K562 (cell line): Measurements from ENCODE around the gene JMJD1C. TPM values are rescaled to one million over a fixed set of nuclear protein-coding genes. Genes with fewer than 3 reads are reported as not detected.

Source experiments
- ATAC-seq: fragments of 200-7000 bp; cut with Tn5 transposase; 3 replicates; pipeline ENCODE4 v1.9.1; 2020; ENCODE audit warnings: moderate library complexity
- BruUV-seq: library from RNA; stranded (reverse); fragments of 400-500 nt; replicated peaks from 2 replicates; lab custom pipeline; 2021; lab: Mats Ljungman, UMichigan
- CTCF ChIA-PET: fragments of 300-600 bp; formaldehyde crosslinking; extraction: SDS; loops from one replicate; lab custom pipeline; 2021; ENCODE audit warnings: low intra/inter-chr PET ratio; lab: Yijun Ruan, JAX
- POLR2A ChIA-PET: fragments of 300-600, 350-650 bp; sonication (Branson Sonifier 250); formaldehyde crosslinking; extraction: SDS; loops from one replicate; lab custom pipeline; 2021; ENCODE audit warnings: antibody characterized with exemption, inconsistent platforms; lab: Yijun Ruan, JAX
- DNase-seq, 4 experiments: peaks; one replicate each; pipeline versions ENCODE4 v3.0.0 to v3.0.0-alpha.2; 2011 to 2018; ENCODE audit warnings: low spot score in 3 of 4, mixed read lengths in 3 of 4; ENCODE audit errors: extremely low read depth in 1 of 4
- FAIRE-seq: peaks from 2 replicates; lab custom pipeline; 2011; peaks lifted over from hg19 to GRCh38; lab: Jason Lieb, UNC
- H2AFZ ChIP-seq: 2 replicates; pipeline ENCODE4 v1.6.0; 2011; ENCODE audit warnings: low read depth, low read length, control low read depth, inconsistent platforms
- H3K27ac ChIP-seq: fragments of 200-600 bp; 3 replicates; pipeline ENCODE4 v1.8.0; 2011; ENCODE audit warnings: low read depth, mild to moderate bottlenecking, control low read depth, inconsistent platforms, low read length, moderate library complexity, mixed read lengths; ENCODE audit errors: extremely low read depth
- H3K27me3 ChIP-seq, 2 experiments: fragments of 300-600 bp in 1 of 2; 2 replicates in 1 of 2; 3 replicates in 1 of 2; pipeline versions ENCODE4 v1.6.0 to v1.8.0; 2011; ENCODE audit warnings: inconsistent platforms in 2 of 2, low read length in 2 of 2, mild to moderate bottlenecking in 1 of 2, mixed read lengths in 1 of 2, moderate library complexity in 1 of 2; ENCODE audit not compliant: control insufficient read depth in 2 of 2, insufficient read depth in 2 of 2
- H3K36me3 ChIP-seq: fragments of 300-600 bp; 3 replicates; pipeline ENCODE4 v1.8.0; 2011; ENCODE audit warnings: mild to moderate bottlenecking, low read length, inconsistent platforms; ENCODE audit not compliant: control insufficient read depth, insufficient read depth
- H3K4me1 ChIP-seq, 2 experiments: fragments of 200-600 bp in 1 of 2; replicated peaks in 1 of 2; 2 replicates in 1 of 2; 3 replicates in 1 of 2; pipeline versions ENCODE4 v1.5.1 to v1.8.0; 2011; ENCODE audit warnings: inconsistent platforms in 2 of 2, low read length in 2 of 2, mild to moderate bottlenecking in 1 of 2, mixed read lengths in 1 of 2, moderate library complexity in 1 of 2; ENCODE audit not compliant: control insufficient read depth in 2 of 2, insufficient read depth in 2 of 2
- H3K4me2 ChIP-seq: 2 replicates; pipeline ENCODE4 v1.6.1; 2011; ENCODE audit warnings: low read length, control low read depth, inconsistent platforms, mixed read lengths; ENCODE audit not compliant: insufficient read depth
- H3K4me3 ChIP-seq: fragments of 200-600 bp; sonication (generic), shearing (Covaris generic); 2 replicates; pipeline ENCODE4 v1.5.1; 2016; ENCODE audit warnings: control low read depth, inconsistent platforms
- H3K79me2 ChIP-seq: fragments of 200-600 bp; 3 replicates; pipeline ENCODE4 v1.8.0; 2011; ENCODE audit warnings: low read length, inconsistent platforms; ENCODE audit not compliant: control insufficient read depth, insufficient read depth
- H3K9ac ChIP-seq, 2 experiments: 2 replicates each; pipeline versions ENCODE4 v1.6.0 to v1.6.1; 2011; ENCODE audit warnings: low read depth in 2 of 2, low read length in 2 of 2, control low read depth in 1 of 2, inconsistent platforms in 1 of 2, mild to moderate bottlenecking in 1 of 2, mixed read lengths in 1 of 2; ENCODE audit not compliant: insufficient read depth in 1 of 2
- H3K9me1 ChIP-seq: one replicate; pipeline ENCODE4 v1.6.0; 2011; ENCODE audit warnings: inconsistent platforms, mild to moderate bottlenecking, low read length, moderate library complexity; ENCODE audit not compliant: control insufficient read depth, insufficient read depth
- H3K9me3 ChIP-seq: replicated peaks from 2 replicates; pipeline ENCODE4 v1.5.1; 2011; ENCODE audit warnings: low read depth, low read length, inconsistent platforms; ENCODE audit not compliant: control insufficient read depth, insufficient read depth
- H4K20me1 ChIP-seq: replicated peaks from 2 replicates; pipeline ENCODE4 v1.6.1; 2011; ENCODE audit warnings: low read length, inconsistent platforms, mixed read lengths; ENCODE audit not compliant: control insufficient read depth, insufficient read depth
- ARHGAP35 ChIP-seq: fragments of 450-650 bp; IDR thresholded peaks from 2 replicates; pipeline ENCODE4 v1.6.1; 2018; ENCODE audit not compliant: partially characterized antibody
- FIP1L1 ChIP-seq: fragments of 200-400 bp; formaldehyde crosslinking; IDR thresholded peaks from 2 replicates; pipeline ENCODE4 v1.6.1; 2018; ENCODE audit warnings: mild to moderate bottlenecking, low read depth, low read length; ENCODE audit not compliant: poor library complexity, severe bottlenecking
- RCOR1 ChIP-seq, 2 experiments: IDR thresholded peaks; 2 replicates each; pipeline ENCODE4 v1.6.1; 2012; ENCODE audit warnings: low read depth in 2 of 2, low read length in 2 of 2, borderline replicate concordance in 1 of 2, improper control_type of control experiment in 1 of 2
- SFPQ ChIP-seq: fragments of 200-400 bp; formaldehyde crosslinking; IDR thresholded peaks from 2 replicates; pipeline ENCODE4 v1.6.1; 2017; ENCODE audit warnings: mild to moderate bottlenecking, low read depth, low read length, moderate library complexity
- ZNF318 ChIP-seq, 2 experiments: fragments of 450-650 bp; IDR thresholded peaks; 2 replicates each; pipeline ENCODE4 v1.6.1; 2016; ENCODE audit warnings: mild to moderate bottlenecking in 2 of 2, borderline replicate concordance in 1 of 2, low read depth in 1 of 2, moderate library complexity in 1 of 2
- WGBS: fragments of 100-300 bp; shearing (Covaris generic); methylation state at CpG from one replicate; pipeline ENCODE4 v1.1.6; 2016; ENCODE audit warnings: low coverage, mixed read lengths; ENCODE audit not compliant: insufficient coverage; ENCODE audit errors: missing lambda C conversion rate; 5-methylcytosine and 5-hydroxymethylcytosine counted together
- in situ Hi-C: fragments of 300-500 bp; cut with MboI; formaldehyde crosslinking; loops from 4 replicates; pipeline ENCODE4 v1.15.0; 2018; ENCODE audit warnings: inconsistent platforms, mixed read lengths
- intact Hi-C: fragments of 100-400 bp; cut with micrococcal nuclease; formaldehyde crosslinking; loops from 2 replicates; pipeline ENCODE4 v1.14.2; 2022
- polyA plus RNA-seq, 8 experiments: library from polyadenylated mRNA; depleted of rRNA in 4 of 8; stranded (reverse) in 5 of 8; unstranded in 3 of 8; fragments of >200 nt; fragmentation: Nextera tagmentation in 2 of 8; fragmentation: Illumina TruSeq in 1 of 8; extraction: Ambion mirVana in 2 of 8; extraction: Trizol in 1 of 8; gene quantifications; 2 replicates each; pipeline versions ENCODE4 v1.2.1 to v1.2.3, GENCODE V29; 2011 to 2014; ENCODE audit warnings: inconsistent platforms in 1 of 8, missing spikeins in 1 of 8
- total RNA-seq, 7 experiments: library from RNA; depleted of rRNA in 6 of 7; stranded (reverse); fragments of >200 nt in 6 of 7; fragmentation: Illumina TruSeq in 2 of 7; extraction: Trizol in 2 of 7; gene quantifications; 2 replicates each; pipeline versions ENCODE4 v1.2.1 to v1.2.3, GENCODE V29; 2011 to 2021; ENCODE audit warnings: low replicate concordance in 1 of 7

The JMJD1C gene
- total and polyA plus RNA-seq, 9 of the 15 experiments (the other 6 are each of a cell fraction or from before 2014, with no cell fraction given), result 25.3 to 68.0 (median 47.2) TPM

GRCh38 chr10:63266391-63267316, 199.1 kb downstream of the JMJD1C start:
- ATAC-seq (no peak; the same call in 2 of the 3 replicates), DNase-seq (no peak), FAIRE-seq (no peak)
- peak overlapping the region; percentile 32 to 89; a peak in 3 of 4 replicates for H3K9ac ChIP-seq
- peaks cover 7% of the 10 kb centered on the region; the same call in 2 of the 3 replicates for H3K36me3 ChIP-seq
- H3K4me3 ChIP-seq, result peak overlapping the region; percentile 53
- H4K20me1 ChIP-seq, result no peaks in the 10 kb centered on the region
- H3K4me1 ChIP-seq, result peaks cover 3 to 7% of the 10 kb centered on the region in 2 experiments; a peak in 2 of 5 replicates
- no peaks in the 10 kb centered on the region for H3K9me1 ChIP-seq
- peak overlapping the region; percentile 78 for H3K27ac ChIP-seq
- H3K9me3 ChIP-seq, result no peaks in the 10 kb centered on the region
- ChIA-PET CTCF (no interaction called here), POLR2A (interaction anchor here (1.0 to 5.6 kb wide), 10 partner anchors 9 to 430 kb away, joined by 3 to 60 read pairs (median 6); no protein-coding TSS in a partner anchor)
- intact Hi-C loops (loop anchor here (5.0 kb wide), 2 partner anchors 256 to 1499 kb away; partner anchors contain the start of gene REEP3), in situ Hi-C loops (no loop called here)
- peak overlapping the region; percentile 72 for H3K4me2 ChIP-seq
- peaks cover 96% of the 10 kb centered on the region for H3K79me2 ChIP-seq
- BruUV-seq, result no TSS peak
- no peaks in the 10 kb centered on the region for H3K27me3 ChIP-seq
- 0% methylated on average over 6 of the region's 6 CpGs for WGBS
- no peak overlapping the region for H2AFZ ChIP-seq
- no peak for TF ChIP-seq SFPQ
- TF ChIP-seq RCOR1 (IDR thresholded peaks at IDR 0.05; ENCODE audit: borderline replicate concordance in 1 of 2, low read depth in 2 of 2, low read length in 2 of 2), result no peak
- TF ChIP-seq ZNF318 (IDR thresholded peaks at IDR 0.05; ENCODE audit: borderline replicate concordance in 1 of 2, low read depth in 1 of 2), result peak in 1 of 2 experiments; percentile 59; a peak in 1 of 4 replicates
- TF ChIP-seq FIP1L1, result no peak
- no peak for TF ChIP-seq ARHGAP35
